Tibial nerve (tissue), 4 donors: Measurements from ENCODE around the gene AHNAK. TPM values are rescaled to one million over a fixed set of nuclear protein-coding genes. Genes with fewer than 3 reads are reported as not detected.

Experiments used
- DNase-seq, 2 donors: peaks; one replicate each; pipeline ENCODE4 v3.0.0-alpha.2; 2019; ENCODE audit warnings: low spot score in 2 of 2
- H3K27ac ChIP-seq, 4 donors: fragments of 200-600 bp; sonication (generic) in 3 of 4; one replicate each; pipeline ENCODE4 v1.5.1; 2017 to 2019; ENCODE audit warnings: mild to moderate bottlenecking in 1 of 4
- H3K27me3 ChIP-seq, 2 donors: fragments of 200-600 bp; sonication (generic) in 1 of 2; one replicate each; pipeline versions ENCODE4 v1.5.1 to v1.6.0; 2017 to 2019
- H3K36me3 ChIP-seq, 3 donors: fragments of 200-600 bp; sonication (generic); one replicate each; pipeline ENCODE4 v1.5.1; 2018 to 2019
- H3K4me1 ChIP-seq, 4 donors: fragments of 200-600 bp; sonication (generic) in 3 of 4; one replicate each; pipeline ENCODE4 v1.5.1; 2017 to 2019
- H3K4me3 ChIP-seq, 4 donors: fragments of 200-600 bp; sonication (generic) in 3 of 4; one replicate each; pipeline ENCODE4 v1.5.1; 2017 to 2019; ENCODE audit warnings: mild to moderate bottlenecking in 1 of 4, moderate library complexity in 1 of 4
- H3K9me3 ChIP-seq, 4 donors: fragments of 200-600 bp; sonication (generic) in 3 of 4; one replicate each; pipeline ENCODE4 v1.5.1; 2017 to 2019
- CTCF ChIP-seq, 5 experiments: fragments of 200-600 bp in 3 of 5; fragments of 450-650 bp in 2 of 5; sonication (generic) in 3 of 5; IDR thresholded peaks; one replicate each; pipeline ENCODE4 v1.5.1; 2016 to 2019; ENCODE audit warnings: antibody characterized with exemption in 5 of 5, mild to moderate bottlenecking in 3 of 5, moderate library complexity in 2 of 5
- EP300 ChIP-seq, 2 donors: sonication (generic); formaldehyde crosslinking; IDR thresholded peaks; one replicate each; pipeline ENCODE4 v1.6.1; 2017; ENCODE audit warnings: antibody characterized with exemption in 2 of 2, mild to moderate bottlenecking in 1 of 2
- POLR2A ChIP-seq, 2 donors: fragments of 450-650 bp; IDR thresholded peaks; one replicate each; pipeline ENCODE4 v1.6.1; 2017; ENCODE audit warnings: antibody characterized with exemption in 2 of 2, mild to moderate bottlenecking in 2 of 2, moderate library complexity in 2 of 2
- WGBS, 2 donors: methylation state at CpG; one replicate each; pipeline ENCODE4 v1.1.5; 2018; 5-methylcytosine and 5-hydroxymethylcytosine counted together
- total RNA-seq, 4 donors: library from RNA; depleted of rRNA; stranded (reverse); fragments of >200 nt; gene quantifications; one replicate each; pipeline ENCODE4 v1.1.0, GENCODE V29; 2016

The AHNAK gene
- total RNA-seq, 4 donors from 2014 or later, result 1,417 to 3,061 (median 2,562) TPM

GRCh38 chr11:62427630-62428233 lies 118.9 kb downstream of the AHNAK start:
- no peaks in the 10 kb centered on the region for H3K9me3 ChIP-seq
- WGBS, 2 donors, result 44 to 62% methylated on average over 6 of the region's 6 CpGs
- H3K4me1 ChIP-seq, result peaks cover 0 to 80% (median 26%) of the 10 kb centered on the region in 4 donors
- H3K27me3 ChIP-seq, result no peaks in the 10 kb centered on the region
- peak overlapping the region in 3 of 4 donors; percentile 37 to 96 (median 71) for H3K27ac ChIP-seq
- TF ChIP-seq POLR2A (IDR thresholded peaks at IDR 0.05) (no peak), EP300 (IDR thresholded peaks at IDR 0.05) (peak in 1 of 2 donors; percentile 40)
- H3K4me3 ChIP-seq, result no peak overlapping the region
- no peak for DNase-seq
- no peaks in the 10 kb centered on the region for H3K36me3 ChIP-seq

- WGBS, 2 donors, result 78 to 80% methylated on average over 4 of the region's 4 CpGs
- Histone ChIP-seq H3K27ac (peak overlapping the region in 1 of 4 donors; percentile 48), H3K27me3 (no peaks in the 10 kb centered on the region), H3K36me3 (no peaks in the 10 kb centered on the region), H3K4me3 (no peak overlapping the region), H3K9me3 (no peaks in the 10 kb centered on the region), H3K4me1 (peaks cover 0 to 52% (median 25%) of the 10 kb centered on the region in 4 donors)
- DNase-seq, result no peak
- TF ChIP-seq POLR2A (IDR thresholded peaks at IDR 0.05), result no peak
- TF ChIP-seq CTCF (IDR thresholded peaks at IDR 0.05), result no peak
- no peak for TF ChIP-seq EP300 (IDR thresholded peaks at IDR 0.05)
These were observed 123.6 kb downstream of the AHNAK start for GRCh38 chr11:62423012-62423411.

- Histone ChIP-seq H3K27me3 (no peaks in the 10 kb centered on the region), H3K9me3 (no peaks in the 10 kb centered on the region), H3K36me3 (no peaks in the 10 kb centered on the region), H3K27ac (peak overlapping the region in 1 of 4 donors; percentile 33), H3K4me1 (peaks cover 0 to 42% (median 21%) of the 10 kb centered on the region in 4 donors), H3K4me3 (no peak overlapping the region)
- no peak for TF ChIP-seq EP300 (IDR thresholded peaks at IDR 0.05)
- no peak for TF ChIP-seq POLR2A (IDR thresholded peaks at IDR 0.05)
- TF ChIP-seq CTCF (IDR thresholded peaks at IDR 0.05), result no peak
- WGBS, 2 donors, result 75 to 77% methylated on average over 7 of the region's 7 CpGs
- DNase-seq, result no peak
These were observed 124.6 kb downstream of the AHNAK start for GRCh38 chr11:62421996-62422395.

GRCh38 chr11:62420882-62421281 lies 125.7 kb downstream of the AHNAK start:
- H3K9me3 ChIP-seq, result no peaks in the 10 kb centered on the region
- peaks cover 0 to 33% (median 18%) of the 10 kb centered on the region in 4 donors for H3K4me1 ChIP-seq
- TF ChIP-seq CTCF (IDR thresholded peaks at IDR 0.05), result no peak
- TF ChIP-seq EP300 (IDR thresholded peaks at IDR 0.05), result no peak
- no peak for TF ChIP-seq POLR2A (IDR thresholded peaks at IDR 0.05)
- WGBS, 2 donors, result 96% methylated on average over 3 of the region's 3 CpGs
- no peak for DNase-seq
- peak overlapping the region in 2 of 4 donors; percentile 67 to 80 for H3K27ac ChIP-seq
- H3K36me3 ChIP-seq, result no peaks in the 10 kb centered on the region
- H3K4me3 ChIP-seq, result no peak overlapping the region
- H3K27me3 ChIP-seq, result no peaks in the 10 kb centered on the region

- no peaks in the 10 kb centered on the region for H3K9me3 ChIP-seq
- H3K4me3 ChIP-seq, result no peak overlapping the region
- no peaks in the 10 kb centered on the region for H3K36me3 ChIP-seq
- no peak for DNase-seq
- 15 to 19% methylated on average over 1 of the region's 1 CpG for WGBS, 2 donors
- peak overlapping the region; percentile 51 to 83 (median 74) for H3K27ac ChIP-seq
- TF ChIP-seq EP300 (IDR thresholded peaks at IDR 0.05), result no peak
- TF ChIP-seq POLR2A (IDR thresholded peaks at IDR 0.05), result no peak
- TF ChIP-seq CTCF (IDR thresholded peaks at IDR 0.05), result no peak
- no peaks in the 10 kb centered on the region for H3K27me3 ChIP-seq
- H3K4me1 ChIP-seq, result peaks cover 0 to 28% (median 15%) of the 10 kb centered on the region in 4 donors
These were observed 126.7 kb downstream of the AHNAK start for GRCh38 chr11:62419943-62420342.
